SU-DHL-6 (cell line): Measurements from ENCODE around the gene KCNH1.

ENCODE experiments used
- CTCF ChIP-seq: fragments of 200-600 bp; sonication (generic); IDR thresholded peaks from one replicate; pipeline ENCODE4 v1.5.1; 2017; ENCODE audit warnings: antibody characterized with exemption, mild to moderate bottlenecking, low read length, moderate library complexity; ENCODE audit not compliant: insufficient read depth, poor library complexity, severe bottlenecking
- EZH2phosphoT487 ChIP-seq: fragments of 200-600 bp; sonication (generic), shearing (Covaris generic); conservative IDR thresholded peaks from 2 replicates; pipeline ENCODE4 v1.6.1; 2018; ENCODE audit warnings: mild to moderate bottlenecking, antibody characterized with exemption, low read length, moderate library complexity, mixed read lengths

DNA sequence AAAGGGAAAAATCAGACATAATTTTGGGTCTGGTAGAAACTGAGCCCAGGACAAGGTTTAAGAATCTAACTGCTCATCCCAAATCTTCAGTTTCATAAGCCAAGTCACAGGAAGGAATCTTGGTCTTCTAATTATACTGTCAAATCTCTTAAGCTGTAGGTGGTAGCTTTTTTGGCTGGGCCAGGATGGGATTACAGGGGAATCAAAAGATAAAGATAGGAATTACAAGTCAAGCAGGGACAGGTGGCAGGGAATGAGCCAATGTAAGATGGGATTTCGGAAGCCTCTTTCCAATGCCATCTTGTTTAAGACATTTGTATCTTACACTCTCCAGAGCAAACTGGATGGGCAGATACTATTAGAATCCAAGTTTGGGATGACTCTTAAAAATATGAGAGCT, 383.5 kb downstream of the KCNH1 start:
- TF ChIP-seq CTCF (no peak), EZH2phosphoT487 (no peak)
